WTC11 (cell line): Measurements from ENCODE around the gene GZF1. TPM values are rescaled to one million over a fixed set of nuclear protein-coding genes. Genes with fewer than 3 reads are reported as not detected.

Experiments
- ARID4B ChIP-seq: sonication (generic); formaldehyde crosslinking; IDR thresholded peaks from 2 replicates; pipeline ENCODE4 v1.8.0; 2023; ENCODE audit warnings: missing genetic modification reagents, mild to moderate bottlenecking, borderline replicate concordance
- CREM ChIP-seq: sonication (generic); formaldehyde crosslinking; IDR thresholded peaks from 2 replicates; pipeline ENCODE4 v1.8.1; 2022; ENCODE audit warnings: mild to moderate bottlenecking, missing genetic modification reagents, moderate library complexity
- EMX1 ChIP-seq: fragments of 250-450 bp; sonication (Bioruptor Pico); IDR thresholded peaks from 2 replicates; pipeline ENCODE4 v1.8.0; 2021; ENCODE audit warnings: mild to moderate bottlenecking
- FOXK1 ChIP-seq: sonication (generic); formaldehyde crosslinking; IDR thresholded peaks from 2 replicates; pipeline ENCODE4 v1.8.0; 2022; ENCODE audit warnings: mild to moderate bottlenecking, moderate library complexity, missing genetic modification reagents
- IRF1 ChIP-seq: sonication (generic); formaldehyde crosslinking; IDR thresholded peaks from 2 replicates; pipeline ENCODE4 v1.8.0; 2023; ENCODE audit warnings: missing genetic modification reagents
- MXD4 ChIP-seq: fragments of 250-450 bp; sonication (Bioruptor Pico); IDR thresholded peaks from 2 replicates; pipeline ENCODE4 v1.8.0; 2021; ENCODE audit warnings: mild to moderate bottlenecking, moderate library complexity, borderline replicate concordance
- MYBL2 ChIP-seq: sonication (generic); formaldehyde crosslinking; IDR thresholded peaks from 2 replicates; pipeline ENCODE4 v1.8.1; 2023; ENCODE audit warnings: mild to moderate bottlenecking, moderate library complexity, missing genetic modification reagents
- NR3C1 ChIP-seq: sonication (generic); formaldehyde crosslinking; conservative IDR thresholded peaks from 2 replicates; pipeline ENCODE4 v1.8.1; 2023; ENCODE audit warnings: low read depth, mild to moderate bottlenecking, missing genetic modification reagents
- RELA ChIP-seq: sonication (generic); formaldehyde crosslinking; IDR thresholded peaks from 2 replicates; pipeline ENCODE4 v1.8.1; 2022; ENCODE audit warnings: missing genetic modification reagents, mild to moderate bottlenecking, borderline replicate concordance
- SP1 ChIP-seq: sonication (generic); formaldehyde crosslinking; conservative IDR thresholded peaks from 2 replicates; pipeline ENCODE4 v1.8.1; 2022; ENCODE audit warnings: missing genetic modification reagents
- TCF7 ChIP-seq: sonication (generic); formaldehyde crosslinking; IDR thresholded peaks from 2 replicates; pipeline ENCODE4 v1.8.0; 2022; ENCODE audit warnings: mild to moderate bottlenecking, low read depth, missing genetic modification reagents, moderate library complexity
- TEAD1 ChIP-seq: sonication (generic); formaldehyde crosslinking; IDR thresholded peaks from 2 replicates; pipeline ENCODE4 v1.8.0; 2022; ENCODE audit warnings: mild to moderate bottlenecking, missing genetic modification reagents
- ZBTB21 ChIP-seq: sonication (generic); formaldehyde crosslinking; IDR thresholded peaks from 2 replicates; pipeline ENCODE4 v1.8.1; 2023; ENCODE audit warnings: mild to moderate bottlenecking, missing genetic modification reagents, borderline replicate concordance
- ZNF219 ChIP-seq: sonication (generic); formaldehyde crosslinking; IDR thresholded peaks from 2 replicates; pipeline ENCODE4 v1.8.0; 2023; ENCODE audit warnings: missing genetic modification reagents, mild to moderate bottlenecking, borderline replicate concordance
- ZNF263 ChIP-seq: sonication (generic); formaldehyde crosslinking; IDR thresholded peaks from 2 replicates; pipeline ENCODE4 v1.8.1; 2022; ENCODE audit warnings: low read depth, mild to moderate bottlenecking, moderate library complexity, missing genetic modification reagents
- ZNF396 ChIP-seq: fragments of 250-450 bp; sonication (Bioruptor Pico); IDR thresholded peaks from 2 replicates; pipeline ENCODE4 v1.8.0; 2021; ENCODE audit warnings: mild to moderate bottlenecking, moderate library complexity, borderline replicate concordance
- ZNF512 ChIP-seq: sonication (generic); formaldehyde crosslinking; IDR thresholded peaks from 2 replicates; pipeline ENCODE4 v1.8.1; 2022; ENCODE audit warnings: missing genetic modification reagents, borderline replicate concordance
- total RNA-seq: library from RNA; stranded (reverse); gene quantifications from 3 replicates; pipeline ENCODE4 v1.2.3, GENCODE V29; 2021
- TF ChIP-seq, protein P1 (sequence below): sonication (generic); formaldehyde crosslinking; IDR thresholded peaks from 2 replicates; pipeline ENCODE4 v1.8.1; 2023; ENCODE audit warnings: mild to moderate bottlenecking, missing genetic modification reagents
- TF ChIP-seq, protein P2 (sequence below): sonication (generic); formaldehyde crosslinking; IDR thresholded peaks from 2 replicates; pipeline ENCODE4 v1.8.1; 2023; ENCODE audit warnings: mild to moderate bottlenecking, missing genetic modification reagents
- TF ChIP-seq, protein P3 (sequence below): sonication (generic); formaldehyde crosslinking; IDR thresholded peaks from 2 replicates; pipeline ENCODE4 v1.8.0; 2022; ENCODE audit warnings: missing genetic modification reagents

The GZF1 gene
- total RNA-seq, 1 experiment from 2014 or later, result 9.5 TPM

GRCh38 chr20:23361476-23362391, at the start of gene GZF1 (continued):
- TF ChIP-seq TEAD1 (CRISPR knock-in tag) (no peak; the same call in 1 of the 2 replicates), MXD4 (CRISPR knock-in tag) (no peak), CREM (CRISPR knock-in tag) (peak; percentile 98), FOXK1 (CRISPR knock-in tag) (peak; percentile 93), MYBL2 (CRISPR knock-in tag) (peak; percentile 28; the same call in 1 of the 2 replicates), TCF7 (CRISPR knock-in tag) (no peak), ZNF396 (CRISPR knock-in tag) (no peak), EMX1 (CRISPR knock-in tag) (no peak), ZNF263 (no peak), ZBTB21 (CRISPR knock-in tag) (peak; percentile 98), ZNF512 (CRISPR knock-in tag) (no peak), IRF1 (CRISPR knock-in tag) (peak; percentile 82; the same call in 1 of the 2 replicates), ZNF219 (no peak), RELA (peak; percentile 24; the same call in 1 of the 2 replicates), SP1 (CRISPR knock-in tag) (peak; percentile 95), ARID4B (CRISPR knock-in tag) (peak; percentile 55; the same call in 1 of the 2 replicates), NR3C1 (CRISPR knock-in tag) (0 out of 2 replicates have a peak, but pooled peaks have one; percentile 82)
- TF ChIP-seq, protein P1, sequence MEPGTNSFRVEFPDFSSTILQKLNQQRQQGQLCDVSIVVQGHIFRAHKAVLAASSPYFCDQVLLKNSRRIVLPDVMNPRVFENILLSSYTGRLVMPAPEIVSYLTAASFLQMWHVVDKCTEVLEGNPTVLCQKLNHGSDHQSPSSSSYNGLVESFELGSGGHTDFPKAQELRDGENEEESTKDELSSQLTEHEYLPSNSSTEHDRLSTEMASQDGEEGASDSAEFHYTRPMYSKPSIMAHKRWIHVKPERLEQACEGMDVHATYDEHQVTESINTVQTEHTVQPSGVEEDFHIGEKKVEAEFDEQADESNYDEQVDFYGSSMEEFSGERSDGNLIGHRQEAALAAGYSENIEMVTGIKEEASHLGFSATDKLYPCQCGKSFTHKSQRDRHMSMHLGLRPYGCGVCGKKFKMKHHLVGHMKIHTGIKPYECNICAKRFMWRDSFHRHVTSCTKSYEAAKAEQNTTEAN (CRISPR knock-in tag), result 0 out of 2 replicates have a peak, but pooled peaks have one; percentile 20
- TF ChIP-seq, protein P2, sequence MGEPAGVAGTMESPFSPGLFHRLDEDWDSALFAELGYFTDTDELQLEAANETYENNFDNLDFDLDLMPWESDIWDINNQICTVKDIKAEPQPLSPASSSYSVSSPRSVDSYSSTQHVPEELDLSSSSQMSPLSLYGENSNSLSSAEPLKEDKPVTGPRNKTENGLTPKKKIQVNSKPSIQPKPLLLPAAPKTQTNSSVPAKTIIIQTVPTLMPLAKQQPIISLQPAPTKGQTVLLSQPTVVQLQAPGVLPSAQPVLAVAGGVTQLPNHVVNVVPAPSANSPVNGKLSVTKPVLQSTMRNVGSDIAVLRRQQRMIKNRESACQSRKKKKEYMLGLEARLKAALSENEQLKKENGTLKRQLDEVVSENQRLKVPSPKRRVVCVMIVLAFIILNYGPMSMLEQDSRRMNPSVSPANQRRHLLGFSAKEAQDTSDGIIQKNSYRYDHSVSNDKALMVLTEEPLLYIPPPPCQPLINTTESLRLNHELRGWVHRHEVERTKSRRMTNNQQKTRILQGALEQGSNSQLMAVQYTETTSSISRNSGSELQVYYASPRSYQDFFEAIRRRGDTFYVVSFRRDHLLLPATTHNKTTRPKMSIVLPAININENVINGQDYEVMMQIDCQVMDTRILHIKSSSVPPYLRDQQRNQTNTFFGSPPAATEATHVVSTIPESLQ (CRISPR knock-in tag), result no peak
- TF ChIP-seq, protein P3, sequence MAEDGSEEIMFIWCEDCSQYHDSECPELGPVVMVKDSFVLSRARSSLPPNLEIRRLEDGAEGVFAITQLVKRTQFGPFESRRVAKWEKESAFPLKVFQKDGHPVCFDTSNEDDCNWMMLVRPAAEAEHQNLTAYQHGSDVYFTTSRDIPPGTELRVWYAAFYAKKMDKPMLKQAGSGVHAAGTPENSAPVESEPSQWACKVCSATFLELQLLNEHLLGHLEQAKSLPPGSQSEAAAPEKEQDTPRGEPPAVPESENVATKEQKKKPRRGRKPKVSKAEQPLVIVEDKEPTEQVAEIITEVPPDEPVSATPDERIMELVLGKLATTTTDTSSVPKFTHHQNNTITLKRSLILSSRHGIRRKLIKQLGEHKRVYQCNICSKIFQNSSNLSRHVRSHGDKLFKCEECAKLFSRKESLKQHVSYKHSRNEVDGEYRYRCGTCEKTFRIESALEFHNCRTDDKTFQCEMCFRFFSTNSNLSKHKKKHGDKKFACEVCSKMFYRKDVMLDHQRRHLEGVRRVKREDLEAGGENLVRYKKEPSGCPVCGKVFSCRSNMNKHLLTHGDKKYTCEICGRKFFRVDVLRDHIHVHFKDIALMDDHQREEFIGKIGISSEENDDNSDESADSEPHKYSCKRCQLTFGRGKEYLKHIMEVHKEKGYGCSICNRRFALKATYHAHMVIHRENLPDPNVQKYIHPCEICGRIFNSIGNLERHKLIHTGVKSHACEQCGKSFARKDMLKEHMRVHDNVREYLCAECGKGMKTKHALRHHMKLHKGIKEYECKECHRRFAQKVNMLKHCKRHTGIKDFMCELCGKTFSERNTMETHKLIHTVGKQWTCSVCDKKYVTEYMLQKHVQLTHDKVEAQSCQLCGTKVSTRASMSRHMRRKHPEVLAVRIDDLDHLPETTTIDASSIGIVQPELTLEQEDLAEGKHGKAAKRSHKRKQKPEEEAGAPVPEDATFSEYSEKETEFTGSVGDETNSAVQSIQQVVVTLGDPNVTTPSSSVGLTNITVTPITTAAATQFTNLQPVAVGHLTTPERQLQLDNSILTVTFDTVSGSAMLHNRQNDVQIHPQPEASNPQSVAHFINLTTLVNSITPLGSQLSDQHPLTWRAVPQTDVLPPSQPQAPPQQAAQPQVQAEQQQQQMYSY, result peak; percentile 50
